Activated CD8-positive, alpha-beta memory T cell treated with anti-CD3 and anti-CD28 coated beads, Interleukin-2, amount 50 U/mL, for 4 hours (primary cell): Measurements from ENCODE around the gene HMGN3.

Experiments
- DNase-seq: peaks from one replicate; pipeline ENCODE4 v3.0.0-alpha.2; 2020

HMGN3 gene

DNA sequence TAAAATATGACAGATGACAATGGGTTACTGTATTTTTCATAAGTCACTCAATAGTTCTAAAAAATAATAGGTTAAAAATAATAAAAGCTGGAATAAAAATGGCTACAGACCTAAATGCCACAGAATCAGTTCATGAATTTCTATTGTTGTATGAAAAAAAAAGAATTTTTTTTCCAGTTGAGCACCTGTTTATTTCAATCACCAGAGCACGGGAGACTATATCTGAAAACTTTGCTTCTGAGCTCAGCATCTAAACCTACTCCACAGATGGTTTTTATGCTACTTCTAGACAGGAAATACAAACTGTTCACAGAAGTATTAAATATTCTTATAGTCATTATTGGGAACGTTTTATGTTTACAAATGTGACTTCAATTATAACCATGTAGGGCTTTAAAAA is 50.4 kb downstream of the HMGN3 start:
- DNase-seq, result no peak

DNA sequence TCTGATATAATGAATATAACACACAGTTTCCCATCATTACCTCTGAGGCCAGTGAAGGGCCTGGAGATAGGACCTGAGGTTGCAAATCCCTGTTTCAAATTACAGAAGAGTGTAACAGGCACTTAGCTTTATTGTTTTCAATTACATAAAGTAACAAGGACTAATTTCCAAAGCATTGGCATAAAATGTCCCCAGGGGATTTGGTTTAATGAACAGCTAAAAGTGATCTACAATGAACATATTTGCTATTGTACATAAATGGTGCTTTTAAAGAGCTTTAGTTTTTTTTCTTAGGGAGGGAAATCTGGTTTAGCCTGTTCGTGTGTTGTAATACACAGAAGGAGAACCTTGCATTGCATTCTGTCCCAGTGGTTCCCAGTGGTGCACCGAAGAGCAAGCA is 54.4 kb downstream of the HMGN3 start:
- DNase-seq, result no peak

DNA sequence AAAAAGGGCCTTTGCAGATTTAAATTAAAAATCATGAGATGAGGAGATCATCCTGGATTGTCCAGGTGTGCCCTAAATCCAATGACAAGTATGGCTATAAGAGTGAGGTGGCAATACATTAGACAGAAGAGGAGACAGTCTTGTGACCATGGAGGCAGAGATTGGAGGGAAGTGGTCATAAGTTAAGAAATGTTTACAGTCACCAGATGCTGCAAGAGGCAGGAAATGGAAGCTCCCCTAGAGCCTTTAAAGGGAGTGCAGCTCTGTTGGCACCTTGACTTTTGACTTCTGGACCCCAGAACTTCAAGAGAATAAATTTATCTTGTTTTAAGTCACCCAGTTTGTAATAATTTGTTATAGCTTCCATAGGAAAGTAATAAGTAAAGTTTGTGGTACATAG is 61.1 kb downstream of the HMGN3 start:
- DNase-seq, result no peak

DNA sequence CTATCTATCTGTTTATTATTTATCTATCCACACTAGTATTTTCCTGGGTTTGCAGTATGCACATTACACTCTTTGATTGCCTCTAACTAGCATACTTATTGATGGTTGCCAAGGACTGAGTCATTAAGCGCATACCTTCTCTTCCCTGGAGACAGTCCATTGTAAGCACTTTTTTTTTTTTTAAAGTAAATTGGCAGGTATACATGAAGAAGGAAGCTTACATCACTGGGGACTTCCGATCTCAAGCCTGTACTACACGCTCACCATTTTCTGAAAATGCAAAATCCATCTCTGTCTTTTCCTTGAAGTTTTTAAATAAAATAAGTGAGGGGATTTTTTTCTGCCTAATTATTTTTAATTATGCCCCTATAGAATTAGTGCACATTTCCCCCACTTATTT is 63.5 kb downstream of the HMGN3 start:
- DNase-seq, result no peak

DNA sequence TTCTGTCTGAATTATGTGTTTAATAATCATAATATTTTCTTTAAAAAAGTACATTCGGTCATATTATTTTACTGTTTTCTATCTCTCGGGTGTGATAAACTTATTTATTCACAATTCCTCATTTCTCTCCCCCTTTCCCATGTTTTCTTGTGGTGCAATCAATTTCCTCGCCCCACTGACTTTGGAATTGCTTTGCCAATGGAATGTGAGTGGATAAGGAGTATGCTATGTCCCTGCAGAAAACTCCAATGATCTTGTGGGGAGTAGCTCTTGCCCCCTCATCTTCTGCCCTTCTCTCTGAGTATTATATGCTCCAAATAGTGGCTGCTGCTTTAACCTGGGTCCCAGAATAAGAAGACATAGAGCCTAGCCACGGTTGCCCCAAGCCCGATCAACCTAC is 64.1 kb downstream of the HMGN3 start:
- no peak for DNase-seq

DNA sequence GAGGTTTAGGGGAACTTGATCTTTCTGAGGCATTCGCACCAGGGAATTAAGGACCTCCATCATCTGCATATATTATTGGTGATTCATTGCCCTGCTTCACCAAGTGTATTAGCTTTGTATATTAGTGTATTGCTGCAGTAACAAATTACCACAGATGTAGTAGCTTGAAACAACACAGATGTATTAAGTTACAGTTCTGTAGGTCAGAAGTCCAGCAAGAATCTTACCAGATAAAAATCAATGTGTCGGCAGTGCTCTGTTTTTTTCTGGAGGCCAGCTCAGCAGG is 65.8 kb downstream of the HMGN3 start:
- DNase-seq, result no peak

DNA sequence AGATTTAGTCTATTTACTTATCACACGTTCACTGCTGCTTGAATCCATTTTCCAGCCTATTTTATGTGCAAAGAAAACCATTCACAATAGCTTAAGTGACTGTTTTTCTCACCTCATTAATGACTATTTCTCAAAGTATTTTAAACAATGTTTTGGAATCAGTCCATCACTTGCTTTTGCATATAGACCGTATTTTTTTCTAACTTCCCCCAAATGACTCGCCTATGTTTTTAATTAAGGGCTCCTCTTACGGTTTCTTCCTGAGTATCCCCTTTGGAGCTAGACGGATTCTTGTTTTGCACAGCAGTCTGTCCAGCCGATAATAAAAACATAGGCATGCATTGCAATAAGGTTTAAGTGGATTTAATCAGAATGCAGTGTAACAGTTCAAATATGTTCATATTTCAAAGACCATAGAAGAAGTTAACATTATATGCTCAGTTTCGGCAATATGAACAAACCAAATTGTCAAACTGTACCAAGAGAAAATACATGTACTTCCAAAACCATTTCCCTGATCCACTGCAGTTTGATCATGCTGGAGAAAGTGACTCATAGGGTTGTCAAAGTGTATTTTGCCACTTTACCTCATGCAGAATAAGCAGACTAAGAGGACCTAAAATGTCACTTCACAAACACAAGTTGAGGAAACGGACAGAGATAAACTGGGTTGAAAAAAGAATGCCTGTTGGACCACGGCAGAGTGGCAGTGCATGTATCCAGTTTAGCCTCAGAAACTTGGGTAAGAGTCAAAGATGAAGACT is 66.4 kb downstream of the HMGN3 start:
- no peak for DNase-seq

DNA sequence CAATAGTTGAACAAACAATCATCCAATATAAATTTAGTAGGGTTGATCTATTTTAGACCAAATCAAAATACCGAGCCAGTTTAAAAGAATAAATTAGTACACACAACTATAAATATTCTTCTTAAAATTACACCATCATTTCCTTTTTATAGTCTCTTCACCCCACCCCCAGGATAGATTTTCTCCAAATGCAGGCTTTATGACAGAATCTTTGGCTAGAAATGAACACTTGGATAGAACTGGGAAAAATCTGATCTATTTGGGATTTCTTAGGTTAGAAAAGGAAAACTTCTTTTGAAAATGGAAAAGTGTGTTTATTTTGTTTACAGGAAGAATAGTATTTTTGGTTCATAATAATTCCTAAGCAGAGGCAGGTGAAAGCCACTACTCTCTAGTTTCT is 74.6 kb downstream of the HMGN3 start:
- no peak for DNase-seq

DNA sequence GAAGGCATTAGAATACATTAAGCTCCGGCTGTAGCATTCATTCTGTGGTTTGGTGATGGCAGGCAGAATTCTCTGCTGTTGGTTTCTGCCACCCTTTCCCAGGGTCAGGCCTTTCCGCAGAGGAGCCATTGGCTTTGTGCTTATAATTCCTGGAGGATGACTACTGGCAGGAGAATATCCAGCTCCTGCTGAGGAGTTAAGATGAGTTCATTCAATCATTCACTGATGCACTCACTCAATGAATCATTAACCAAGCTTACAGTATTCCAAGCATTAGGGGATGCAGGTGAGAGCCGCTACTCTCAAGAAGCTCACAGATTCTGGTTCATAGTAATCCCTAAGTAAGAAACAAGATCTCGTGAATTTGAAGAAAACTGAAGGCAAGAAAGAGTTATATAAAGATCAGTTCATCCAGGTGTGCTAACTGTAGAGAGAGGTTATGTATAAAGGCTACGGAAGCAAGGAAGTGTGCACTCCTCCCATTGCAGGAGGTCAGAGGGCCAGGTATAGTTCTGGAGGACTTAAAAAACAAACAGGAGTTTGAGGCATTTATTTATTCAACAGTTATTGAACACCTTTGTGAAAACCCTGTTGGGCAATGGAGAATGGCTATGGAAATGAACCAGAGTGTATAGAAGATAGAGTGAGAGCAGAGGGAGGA is 75.5 kb downstream of the HMGN3 start:
- no peak for DNase-seq

DNA sequence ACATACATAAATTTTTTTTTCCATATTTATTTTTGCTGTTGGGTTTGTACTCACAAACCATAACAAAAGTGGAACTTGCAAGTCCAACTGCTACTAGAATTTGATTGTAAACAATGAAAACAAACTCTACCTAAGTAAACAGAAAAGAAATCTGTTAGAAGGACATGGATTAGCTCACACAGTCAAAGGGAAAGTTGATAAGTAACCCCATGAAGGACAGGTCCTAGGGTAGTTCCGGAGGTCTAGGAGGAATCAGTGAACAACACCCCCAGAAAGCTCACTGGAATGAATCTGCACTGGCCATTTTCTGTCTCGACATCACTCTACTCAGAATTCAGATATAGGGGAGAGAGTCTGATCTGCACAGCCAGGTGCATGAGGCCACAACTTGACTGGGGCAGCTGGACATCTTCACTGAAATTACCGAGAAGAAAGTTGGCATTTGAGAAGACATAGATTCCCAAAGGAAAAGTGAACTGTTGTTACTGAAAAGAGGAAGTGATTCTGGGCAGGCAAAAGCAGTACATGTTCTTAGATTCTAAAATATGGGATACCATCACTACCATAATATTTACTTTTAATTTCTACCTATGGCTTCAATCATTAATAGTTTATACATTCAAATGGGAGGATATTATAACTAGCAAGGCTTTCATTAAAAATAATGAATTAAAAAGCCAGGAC is 76.4 kb downstream of the HMGN3 start:
- DNase-seq, result no peak

DNA sequence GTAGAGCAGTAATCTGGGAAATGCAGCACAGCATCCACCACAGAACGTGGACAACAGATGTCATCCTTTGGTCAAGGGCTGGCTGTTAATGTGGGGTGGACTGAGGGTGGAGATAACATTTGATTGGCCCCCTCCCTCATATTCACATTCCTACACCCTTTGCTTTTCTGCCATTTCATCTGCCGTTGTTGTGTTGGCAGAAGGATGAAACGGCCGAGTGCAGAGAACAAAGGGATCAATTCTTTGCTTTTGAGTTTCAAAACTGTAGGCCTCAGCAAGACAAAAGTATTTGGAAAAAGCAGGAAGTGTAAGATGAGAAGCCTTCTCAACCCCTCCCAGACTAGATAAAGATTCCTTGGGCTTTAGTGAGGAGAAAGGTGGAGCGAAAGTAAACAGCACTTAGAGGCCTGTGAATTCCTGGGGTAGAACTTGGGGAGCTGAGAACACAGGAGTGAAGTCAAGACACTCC is 82.2 kb downstream of the HMGN3 start:
- no peak for DNase-seq
